GM12892 (cell line): ENCODE measurements around the gene SACS.

Source experiments
- POLR2A ChIP-seq: IDR thresholded peaks from 2 replicates; pipeline ENCODE4 v1.6.1; 2011; ENCODE audit warnings: low read depth, low read length, control low read depth
- POLR2AphosphoS5 ChIP-seq: IDR thresholded peaks from 2 replicates; pipeline ENCODE4 v1.6.1; 2011; ENCODE audit warnings: low read depth, low read length, control low read depth

GRCh38 chr13:23473221-23473620, 39.7 kb upstream of the SACS start:
- no peak for TF ChIP-seq POLR2AphosphoS5
- TF ChIP-seq POLR2A = no peak
